ENCODE results near the gene USP17L15.
"Not testable (repeated sequence)": the region's sequence is repeated elsewhere in the genome, so short reads cannot be mapped to it uniquely, and the experiment has no call there.

Gene USP17L15, protein sequence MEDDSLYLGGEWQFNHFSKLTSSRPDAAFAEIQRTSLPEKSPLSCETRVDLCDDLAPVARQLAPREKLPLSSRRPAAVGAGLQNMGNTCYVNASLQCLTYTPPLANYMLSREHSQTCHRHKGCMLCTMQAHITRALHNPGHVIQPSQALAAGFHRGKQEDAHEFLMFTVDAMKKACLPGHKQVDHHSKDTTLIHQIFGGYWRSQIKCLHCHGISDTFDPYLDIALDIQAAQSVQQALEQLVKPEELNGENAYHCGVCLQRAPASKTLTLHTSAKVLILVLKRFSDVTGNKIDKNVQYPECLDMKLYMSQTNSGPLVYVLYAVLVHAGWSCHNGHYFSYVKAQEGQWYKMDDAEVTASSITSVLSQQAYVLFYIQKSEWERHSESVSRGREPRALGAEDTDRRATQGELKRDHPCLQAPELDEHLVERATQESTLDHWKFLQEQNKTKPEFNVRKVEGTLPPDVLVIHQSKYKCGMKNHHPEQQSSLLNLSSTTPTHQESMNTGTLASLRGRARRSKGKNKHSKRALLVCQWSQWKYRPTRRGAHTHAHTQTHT

GRCh38 chr4:9234085-9234484, at the start of gene USP17L15:
TSS of gene USP17L15 (plus strand) at chr4:9234385. CDS start at chr4:9234385, 0 bp downstream.
- DNase-seq = not testable (repeated sequence)

GRCh38 chr4:9210357-9210756, 23.8 kb upstream of the USP17L15 start, which contains the start of gene USP17L10:
TSS of gene USP17L10 (plus strand) at chr4:9210657. CDS start at chr4:9210657, 0 bp downstream.
- not testable (repeated sequence) for DNase-seq

DNA sequence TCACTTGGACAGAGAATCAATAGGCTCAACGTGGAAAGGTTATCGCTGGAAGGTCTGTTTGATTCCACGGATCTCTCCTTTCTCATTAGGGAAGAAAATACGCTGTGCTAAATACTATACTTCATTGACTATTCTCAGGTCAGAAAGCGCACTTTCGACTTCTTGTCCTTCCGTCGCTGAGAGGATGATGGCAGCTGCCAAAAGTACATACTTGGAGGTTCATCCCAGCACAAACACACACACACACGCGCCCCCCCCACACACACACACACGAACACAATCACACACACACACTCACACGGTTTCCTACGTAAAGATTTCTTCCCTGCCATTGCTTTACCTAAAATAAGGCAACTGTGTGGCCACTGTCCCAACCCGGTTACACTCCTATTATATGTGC, 19.5 kb upstream of the USP17L15 start:
- DNase-seq = not testable (repeated sequence)

GRCh38 chr4:9215105-9215504, 19.1 kb upstream of the USP17L15 start, which contains the start of gene USP17L11:
TSS of gene USP17L11 (plus strand) at chr4:9215405. CDS start at chr4:9215405, 0 bp downstream.
- not testable (repeated sequence) for DNase-seq

GRCh38 chr4:9219852-9220251, 14.3 kb upstream of the USP17L15 start, which contains the start of gene USP17L12:
TSS of gene USP17L12 (plus strand) at chr4:9220152. CDS start at chr4:9220152, 0 bp downstream.
- not testable (repeated sequence) for DNase-seq

- DNase-seq = not testable (repeated sequence)
Measured at GRCh38 chr4:9224596-9224995, 9.6 kb upstream of the USP17L15 start, which contains the start of gene USP17L13. TSS of gene USP17L13 (plus strand) at chr4:9224896. CDS start at chr4:9224896, 0 bp downstream.

GRCh38 chr4:9230249-9230648, 3.9 kb upstream of the USP17L15 start:
- DNase-seq = not testable (repeated sequence)

GRCh38 chr4:9238461-9238860, 4.3 kb downstream of the USP17L15 start:
- DNase-seq = not testable (repeated sequence)

GRCh38 chr4:9243579-9243978, 9.4 kb downstream of the USP17L15 start, which contains the start of gene USP17L17:
TSS of gene USP17L17 (plus strand) at chr4:9243879. CDS start at chr4:9243879, 0 bp downstream.
- not testable (repeated sequence) for DNase-seq

GRCh38 chr4:9247953-9248680, 13.9 kb downstream of the USP17L15 start, which contains the start of gene USP17L18:
TSS of gene USP17L18 (plus strand) at chr4:9248630. CDS start at chr4:9248630, 0 bp downstream.
- DNase-seq = not testable (repeated sequence)

GRCh38 chr4:9253078-9253477, 18.9 kb downstream of the USP17L15 start, which contains the start of gene USP17L19:
TSS of gene USP17L19 (plus strand) at chr4:9253378. CDS start at chr4:9253378, 0 bp downstream.
- not testable (repeated sequence) for DNase-seq

GRCh38 chr4:9257824-9258223, 23.6 kb downstream of the USP17L15 start, which contains the start of gene USP17L20:
TSS of gene USP17L20 (plus strand) at chr4:9258124. CDS start at chr4:9258124, 0 bp downstream.
- DNase-seq = not testable (repeated sequence)

DNA sequence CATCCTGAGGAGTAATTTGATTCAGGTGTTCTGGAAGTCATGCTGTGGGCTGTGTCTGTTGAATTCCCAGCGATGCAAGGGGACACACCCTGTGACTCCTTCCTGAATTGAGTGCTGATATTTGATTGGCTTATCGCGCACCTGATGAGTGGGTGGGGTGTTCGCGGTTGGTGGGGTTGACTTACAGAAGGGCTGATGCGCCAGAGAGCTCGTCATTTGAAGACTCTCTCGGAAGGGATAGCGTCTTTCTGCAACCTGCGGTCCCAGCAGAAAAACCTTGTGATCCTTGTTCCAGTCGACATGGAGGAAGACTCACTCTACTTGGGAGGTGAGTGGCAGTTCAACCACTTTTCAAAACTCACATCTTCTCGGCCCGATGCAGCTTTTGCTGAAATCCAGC, 28.4 kb downstream of the USP17L15 start, which contains the start of gene USP17L21:
Gene USP17L21 (plus strand): TSS at position 301 of the 400 bp plus-strand sequence. CDS start 0 bp downstream, at position 301.
- DNase-seq = not testable (repeated sequence)

DNA sequence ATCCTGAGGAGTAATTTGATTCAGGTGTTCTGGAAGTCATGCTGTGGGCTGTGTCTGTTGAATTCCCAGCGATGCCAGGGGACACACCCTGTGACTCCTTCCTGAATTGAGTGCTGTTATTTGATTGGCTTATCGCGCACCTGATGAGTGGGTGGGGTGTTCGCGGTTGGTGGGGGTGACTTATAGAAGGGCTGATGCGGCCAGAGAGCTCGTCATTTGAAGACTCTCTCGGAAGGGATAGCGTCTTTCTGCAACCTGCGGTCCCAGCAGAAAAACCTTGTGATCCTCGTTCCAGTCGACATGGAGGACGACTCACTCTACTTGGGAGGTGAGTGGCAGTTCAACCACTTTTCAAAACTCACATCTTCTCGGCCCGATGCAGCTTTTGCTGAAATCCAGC, 33.1 kb downstream of the USP17L15 start, which contains the start of gene USP17L22:
Gene USP17L22 (plus strand): TSS at position 301 of the 400 bp plus-strand sequence. CDS start 0 bp downstream, at position 301.
- DNase-seq = not testable (repeated sequence)

DNA sequence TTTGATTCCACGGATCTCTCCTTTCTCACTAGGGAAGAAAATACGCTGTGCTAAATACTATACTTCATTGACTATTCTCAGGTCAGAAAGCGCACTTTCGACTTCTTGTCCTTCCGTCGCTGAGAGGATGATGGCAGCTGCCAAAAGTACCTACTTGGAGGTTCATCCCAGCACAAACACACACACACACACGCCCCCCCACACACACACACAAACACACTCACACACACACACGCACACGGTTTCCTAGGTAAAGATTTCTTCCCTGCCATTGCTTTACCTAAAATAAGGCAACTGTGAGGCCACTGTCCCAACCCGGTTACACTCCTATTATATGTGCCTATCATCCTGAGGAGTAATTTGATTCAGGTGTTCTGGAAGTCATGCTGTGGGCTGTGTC, 37.5 kb downstream of the USP17L15 start:
- DNase-seq = not testable (repeated sequence)
